SU-DHL-6 (cell line): ENCODE measurements around the gene SORCS2.

Source experiments
- H2AFZ ChIP-seq: fragments of 200-600 bp; sonication (generic); 2 replicates; pipeline ENCODE4 v1.6.1; 2014; ENCODE audit warnings: low read depth, mild to moderate bottlenecking, moderate library complexity, mixed read lengths, antibody characterized with exemption, low read length; ENCODE audit not compliant: severe bottlenecking
- H3F3A ChIP-seq: fragments of 200-600 bp; shearing (Covaris generic); 2 replicates; pipeline ENCODE4 v1.6.0; 2016; ENCODE audit warnings: antibody characterized with exemption, mild to moderate bottlenecking; ENCODE audit not compliant: insufficient read depth
- H3K27ac ChIP-seq: fragments of 200-600 bp; sonication (generic); 2 replicates; pipeline ENCODE4 v1.5.1; 2016; ENCODE audit warnings: low read depth, mild to moderate bottlenecking, low read length, moderate library complexity, mixed read lengths
- H3K27me3 ChIP-seq: fragments of 200-600 bp; sonication (generic), shearing (Covaris generic); 2 replicates; pipeline ENCODE4 v1.6.0; 2014; ENCODE audit warnings: mild to moderate bottlenecking, low read length
- H3K36me3 ChIP-seq: fragments of 200-600 bp; sonication (generic); 2 replicates; pipeline ENCODE4 v1.6.1; 2014; ENCODE audit warnings: mild to moderate bottlenecking, low read length, mixed read lengths
- H3K4me2 ChIP-seq: fragments of 300-600, 200-600 bp; shearing (Covaris generic), sonication (generic); 2 replicates; pipeline ENCODE4 v1.6.0; 2014; ENCODE audit warnings: low read length, low read depth, mild to moderate bottlenecking; ENCODE audit not compliant: poor library complexity, severe bottlenecking
- H3K4me3 ChIP-seq: fragments of 200-600 bp; sonication (generic); 2 replicates; pipeline ENCODE4 v1.5.1; 2014; ENCODE audit warnings: antibody characterized with exemption, low read length, mild to moderate bottlenecking, mixed read lengths; ENCODE audit not compliant: insufficient read depth, poor library complexity, severe bottlenecking
- H3K79me2 ChIP-seq: fragments of 200-600 bp; sonication (generic); 2 replicates; pipeline ENCODE4 v1.6.1; 2014; ENCODE audit warnings: mild to moderate bottlenecking, low read length, moderate library complexity; ENCODE audit not compliant: insufficient read depth
- H3K9ac ChIP-seq: fragments of 200-600 bp; sonication (generic); 2 replicates; pipeline ENCODE4 v1.7.0; 2014; ENCODE audit warnings: mild to moderate bottlenecking, low read length
- H3K9me2 ChIP-seq: fragments of 200-600 bp; sonication (generic); replicated peaks from 2 replicates; pipeline ENCODE4 v1.6.1; 2014; ENCODE audit warnings: low read length; ENCODE audit not compliant: insufficient read depth
- H3K9me3 ChIP-seq: fragments of 200-600 bp; sonication (generic); 2 replicates; pipeline ENCODE4 v1.6.1; 2014; ENCODE audit warnings: low read length, mixed read lengths; ENCODE audit not compliant: insufficient read depth
- H4K20me1 ChIP-seq: fragments of 200-600 bp; sonication (generic); 2 replicates; pipeline ENCODE4 v1.6.1; 2014; ENCODE audit warnings: low read depth, mild to moderate bottlenecking, antibody characterized with exemption, low read length, moderate library complexity, mixed read lengths
- CTCF ChIP-seq: fragments of 200-600 bp; sonication (generic); IDR thresholded peaks from one replicate; pipeline ENCODE4 v1.5.1; 2017; ENCODE audit warnings: antibody characterized with exemption, mild to moderate bottlenecking, low read length, moderate library complexity; ENCODE audit not compliant: insufficient read depth, poor library complexity, severe bottlenecking
- EZH2phosphoT487 ChIP-seq: fragments of 200-600 bp; sonication (generic), shearing (Covaris generic); conservative IDR thresholded peaks from 2 replicates; pipeline ENCODE4 v1.6.1; 2018; ENCODE audit warnings: mild to moderate bottlenecking, antibody characterized with exemption, low read length, moderate library complexity, mixed read lengths

The SORCS2 gene

DNA sequence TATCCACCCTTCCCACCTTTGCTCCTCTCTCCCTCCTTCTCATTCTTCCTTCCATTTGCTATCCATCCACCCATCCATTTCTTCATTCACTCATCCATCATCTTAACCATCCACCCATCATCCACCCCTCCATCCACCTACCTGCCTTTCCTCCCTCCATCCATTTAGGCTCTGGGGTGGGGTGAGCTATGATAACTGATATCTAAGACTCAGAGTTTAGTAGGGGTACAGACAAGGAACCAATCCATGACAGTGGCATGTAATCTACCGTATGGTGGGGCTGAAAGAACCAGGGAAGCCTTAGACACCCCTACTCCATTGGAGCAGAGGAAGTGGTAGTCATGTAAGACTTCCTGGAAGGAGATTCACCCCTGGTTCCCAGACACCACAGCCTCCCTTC, 219.2 kb downstream of the SORCS2 start:
- no peaks in the 10 kb centered on the region for H3K79me2 ChIP-seq
- H3K9me3 ChIP-seq = no peaks in the 10 kb centered on the region
- TF ChIP-seq EZH2phosphoT487 (no peak), CTCF (no peak)
- H4K20me1 ChIP-seq = no peaks in the 10 kb centered on the region
- H3K36me3 ChIP-seq = no peaks in the 10 kb centered on the region
- H3K27ac ChIP-seq = no peak overlapping the region
- no peak overlapping the region for H3K4me2 ChIP-seq
- H3K27me3 ChIP-seq = no peaks in the 10 kb centered on the region
- H3K4me3 ChIP-seq = no peak overlapping the region
- no peaks in the 10 kb centered on the region for H3K9me2 ChIP-seq
- H3K9ac ChIP-seq = no peak overlapping the region
- H2AFZ ChIP-seq = no peak overlapping the region
- H3F3A ChIP-seq = no peaks in the 10 kb centered on the region

- H3K27ac ChIP-seq = no peak overlapping the region
- no peak for TF ChIP-seq CTCF
- TF ChIP-seq EZH2phosphoT487 = no peak
- H3K9me3 ChIP-seq = no peaks in the 10 kb centered on the region
- H3K79me2 ChIP-seq = no peaks in the 10 kb centered on the region
- no peaks in the 10 kb centered on the region for H4K20me1 ChIP-seq
- H3K36me3 ChIP-seq = no peaks in the 10 kb centered on the region
- H3K4me2 ChIP-seq = no peak overlapping the region
- no peaks in the 10 kb centered on the region for H3K9me2 ChIP-seq
- no peak overlapping the region for H3K4me3 ChIP-seq
- no peak overlapping the region for H2AFZ ChIP-seq
- H3F3A ChIP-seq = no peaks in the 10 kb centered on the region
- H3K9ac ChIP-seq = no peak overlapping the region
- no peaks in the 10 kb centered on the region for H3K27me3 ChIP-seq
Observed at GRCh38 chr4:7411896-7412553, 219.7 kb downstream of the SORCS2 start.

GRCh38 chr4:7412554-7412912, 220.2 kb downstream of the SORCS2 start:
- Histone ChIP-seq H3K36me3 (no peaks in the 10 kb centered on the region), H3K27ac (no peak overlapping the region), H3K9me2 (no peaks in the 10 kb centered on the region), H3K9me3 (no peaks in the 10 kb centered on the region), H3K9ac (no peak overlapping the region), H3K4me2 (no peak overlapping the region), H3K79me2 (no peaks in the 10 kb centered on the region), H2AFZ (no peak overlapping the region), H3F3A (no peaks in the 10 kb centered on the region), H3K4me3 (no peak overlapping the region), H4K20me1 (no peaks in the 10 kb centered on the region), H3K27me3 (no peaks in the 10 kb centered on the region)
- TF ChIP-seq EZH2phosphoT487 (no peak), CTCF (no peak)
